NCI-H524 (cell line): Measurements from ENCODE around the gene CLIC2.
"Not testable (repeated sequence)": the region's sequence is repeated elsewhere in the genome, so short reads cannot be mapped to it uniquely, and the experiment has no call there.

ENCODE experiments used
- DNase-seq, 2 experiments: peaks; one replicate each; lab custom pipeline; 2025; lab: John Stamatoyannopoulos, UW

Gene CLIC2

GRCh38 chrX:155334486-155335336 is at the start of gene CLIC2:
CLIC2 (minus strand) TSS chrX:155334614; CDS start chrX:155334427, 187 bp downstream.
- peak in 1 of 2 experiments; percentile 4 for DNase-seq

GRCh38 chrX:155382529-155382967 is 48.1 kb upstream of the CLIC2 start:
- DNase-seq = not testable (repeated sequence)

- DNase-seq = not testable (repeated sequence)
Observed at GRCh38 chrX:155381843-155382528, 47.6 kb upstream of the CLIC2 start, which contains the start of gene F8A2. F8A2 (plus strand) TSS chrX:155382095; CDS start chrX:155382115, 20 bp downstream.

GRCh38 chrX:155379802-155380201 is 45.4 kb upstream of the CLIC2 start:
- not testable (repeated sequence) for DNase-seq

- DNase-seq = not testable (repeated sequence)
Observed at GRCh38 chrX:155373777-155374458, 39.5 kb upstream of the CLIC2 start.

GRCh38 chrX:155363712-155364111 is 29.3 kb upstream of the CLIC2 start:
- DNase-seq = not testable (repeated sequence)

- DNase-seq = not testable (repeated sequence)
Observed at GRCh38 chrX:155349448-155349847, 15.0 kb upstream of the CLIC2 start.

- not testable (repeated sequence) for DNase-seq
Observed at GRCh38 chrX:155345689-155346088, 11.3 kb upstream of the CLIC2 start.

- not testable (repeated sequence) for DNase-seq
Observed at GRCh38 chrX:155335337-155335712, 911 bp upstream of the CLIC2 start.

- DNase-seq = no peak
Observed at GRCh38 chrX:155333544-155334100, 792 bp downstream of the CLIC2 start.

GRCh38 chrX:155330992-155331391 is 3.4 kb downstream of the CLIC2 start:
- DNase-seq = no peak

- DNase-seq = no peak
Observed at GRCh38 chrX:155329293-155329692, 5.1 kb downstream of the CLIC2 start.

- no peak for DNase-seq
Observed at GRCh38 chrX:155326610-155327009, 7.8 kb downstream of the CLIC2 start.

GRCh38 chrX:155314260-155314659 is 20.2 kb downstream of the CLIC2 start:
- no peak for DNase-seq

GRCh38 chrX:155313766-155314165 is 20.6 kb downstream of the CLIC2 start:
- no peak for DNase-seq

- DNase-seq = no peak
Observed at GRCh38 chrX:155293771-155294170, 40.6 kb downstream of the CLIC2 start.

GRCh38 chrX:155279873-155280272 is 54.5 kb downstream of the CLIC2 start:
- no peak for DNase-seq

GRCh38 chrX:155270969-155271368 is 63.4 kb downstream of the CLIC2 start:
- DNase-seq = no peak

- DNase-seq = not testable (repeated sequence)
Observed at GRCh38 chrX:155267995-155268394, 66.4 kb downstream of the CLIC2 start.

GRCh38 chrX:155266439-155266838 is 68.0 kb downstream of the CLIC2 start:
- DNase-seq = no peak

GRCh38 chrX:155263854-155264628 is 70.4 kb downstream of the CLIC2 start, which contains the start of gene RAB39B:
RAB39B (minus strand) TSS chrX:155264491; CDS start chrX:155264288, 203 bp downstream.
- peak; percentile 51 to 77 for DNase-seq
